ENCODE measurements around the gene PCYT2.

PCYT2 gene

DNA sequence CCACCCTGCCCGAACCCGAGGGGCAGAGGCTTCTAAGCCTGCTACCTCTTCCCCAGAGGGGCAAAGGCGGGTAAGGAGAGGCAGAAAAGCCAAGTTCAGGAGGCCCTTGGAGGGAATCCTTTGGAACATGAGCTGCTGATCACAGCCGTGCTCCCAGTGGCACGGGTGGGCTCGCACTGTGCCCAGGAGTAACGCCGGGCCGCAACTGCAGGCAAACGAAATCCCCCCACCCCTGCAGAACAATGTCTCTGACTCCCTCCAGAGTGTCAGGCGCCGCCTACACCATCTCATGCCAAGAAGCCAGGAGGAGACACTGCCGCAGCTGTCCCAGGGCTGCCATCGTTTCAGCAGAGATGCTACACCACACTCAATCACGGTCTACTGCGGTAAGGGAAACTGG lies 59.8 kb downstream of the PCYT2 start:
- no peak for DNase-seq

Data from activated CD4-positive, alpha-beta T cell treated with anti-CD3 and anti-CD28 coated beads, Interleukin-2, Interleukin-6, amounts not matched to agents 100 ng/mL and 50 ng/mL, durations not matched to agents 16 hours and 8 hours (primary cell).